ENCODE results near the gene KIF5C.

GRCh38 chr2:148979919-148980277 is 104.9 kb downstream of the KIF5C start:
- TF ChIP-seq CTCF (IDR thresholded peaks at IDR 0.05) (no peak), POLR2AphosphoS5 (IDR thresholded peaks at IDR 0.05) (no peak), POLR2A (IDR thresholded peaks at IDR 0.05) (no peak), EP300 (IDR thresholded peaks at IDR 0.05) (no peak)

Data from stomach (tissue), 4 donors.